HepG2 (cell line): ENCODE results near the gene BLOC1S4. TPM values are rescaled to one million over a fixed set of nuclear protein-coding genes. Genes with fewer than 3 reads are reported as not detected.

Experiments
- ETV6 ChIP-seq: sonication (generic); formaldehyde crosslinking; conservative IDR thresholded peaks from 2 replicates; pipeline ENCODE4 v1.4.0; 2020; ENCODE audit warnings: missing genetic modification reagents
- EZH2 ChIP-seq: conservative IDR thresholded peaks from 2 replicates; pipeline ENCODE4 v1.6.1; 2012; ENCODE audit warnings: mild to moderate bottlenecking, low read depth, low read length, moderate library complexity
- FOSL2 ChIP-seq: sonication (generic); formaldehyde crosslinking; IDR thresholded peaks from 2 replicates; pipeline ENCODE4 v1.4.0; 2020; ENCODE audit warnings: missing genetic modification reagents
- GATAD2A ChIP-seq: IDR thresholded peaks from 2 replicates; pipeline ENCODE4 v1.6.1; 2016
- GZF1 ChIP-seq: sonication (generic); formaldehyde crosslinking; IDR thresholded peaks from 2 replicates; pipeline ENCODE4 v1.5.1; 2020; ENCODE audit warnings: mild to moderate bottlenecking, missing genetic modification reagents
- HOMEZ ChIP-seq: IDR thresholded peaks from 2 replicates; pipeline ENCODE4 v1.6.1; 2016; ENCODE audit warnings: low read depth
- JARID2 ChIP-seq: sonication (generic); formaldehyde crosslinking; IDR thresholded peaks from 2 replicates; pipeline ENCODE4 v1.8.1; 2023; ENCODE audit warnings: missing genetic modification reagents, inconsistent platforms; ENCODE audit not compliant: insufficient replicate concordance
- MEF2D ChIP-seq: sonication (generic); formaldehyde crosslinking; IDR thresholded peaks from 2 replicates; pipeline ENCODE4 v1.5.1; 2020; ENCODE audit warnings: mild to moderate bottlenecking, missing genetic modification reagents
- RBAK ChIP-seq: sonication (generic); formaldehyde crosslinking; IDR thresholded peaks from 2 replicates; pipeline ENCODE4 v1.5.1; 2020; ENCODE audit warnings: mild to moderate bottlenecking, missing genetic modification reagents
- RFX3 ChIP-seq: IDR thresholded peaks from 2 replicates; pipeline ENCODE4 v1.6.1; 2016; ENCODE audit warnings: missing biosample characterization, missing genetic modification reagents
- SIX1 ChIP-seq: sonication (generic); formaldehyde crosslinking; IDR thresholded peaks from 2 replicates; pipeline ENCODE4 v1.4.0; 2020; ENCODE audit warnings: missing genetic modification reagents, borderline replicate concordance
- TCF7L2 ChIP-seq: IDR thresholded peaks from 2 replicates; pipeline ENCODE4 v1.6.1; 2011; ENCODE audit warnings: mild to moderate bottlenecking, low read depth, low read length, moderate library complexity
- ZBTB34 ChIP-seq: sonication (generic); formaldehyde crosslinking; IDR thresholded peaks from 2 replicates; pipeline ENCODE4 v1.8.0; 2022; ENCODE audit warnings: mild to moderate bottlenecking, missing genetic modification reagents
- ZBTB44 ChIP-seq: sonication (generic); formaldehyde crosslinking; IDR thresholded peaks from 2 replicates; pipeline ENCODE4 v1.4.0; 2020; ENCODE audit warnings: missing genetic modification reagents
- ZKSCAN5 ChIP-seq: sonication (generic); formaldehyde crosslinking; IDR thresholded peaks from 2 replicates; pipeline ENCODE4 v1.5.1; 2020; ENCODE audit warnings: mild to moderate bottlenecking, missing genetic modification reagents
- ZNF275 ChIP-seq: sonication (generic); formaldehyde crosslinking; IDR thresholded peaks from 2 replicates; pipeline ENCODE4 v1.8.0; 2022; ENCODE audit warnings: missing genetic modification reagents, mild to moderate bottlenecking, inconsistent platforms, borderline replicate concordance
- ZNF414 ChIP-seq: sonication (generic); formaldehyde crosslinking; IDR thresholded peaks from 2 replicates; pipeline ENCODE4 v1.5.0; 2020; ENCODE audit warnings: missing genetic modification reagents
- ZNF431 ChIP-seq: sonication (generic); formaldehyde crosslinking; IDR thresholded peaks from 2 replicates; pipeline ENCODE4 v1.9.0; 2022; ENCODE audit warnings: missing genetic modification reagents, low read depth, mild to moderate bottlenecking, borderline replicate concordance
- ZNF460 ChIP-seq: sonication (generic); formaldehyde crosslinking; IDR thresholded peaks from 2 replicates; pipeline ENCODE4 v1.5.1; 2020; ENCODE audit warnings: missing genetic modification reagents, mild to moderate bottlenecking, borderline replicate concordance
- ZNF484 ChIP-seq: sonication (generic); formaldehyde crosslinking; IDR thresholded peaks from 2 replicates; pipeline ENCODE4 v1.5.1; 2020; ENCODE audit warnings: mild to moderate bottlenecking, low read depth, missing genetic modification reagents, borderline replicate concordance
- ZNF530 ChIP-seq: sonication (generic); formaldehyde crosslinking; IDR thresholded peaks from 2 replicates; pipeline ENCODE4 v1.5.0; 2020; ENCODE audit warnings: low read depth, mild to moderate bottlenecking, missing genetic modification reagents
- ZNF652 ChIP-seq: IDR thresholded peaks from 2 replicates; pipeline ENCODE4 v1.6.1; 2016; ENCODE audit warnings: low read depth, borderline replicate concordance
- ZNF709 ChIP-seq: sonication (generic); formaldehyde crosslinking; IDR thresholded peaks from 2 replicates; pipeline ENCODE4 v1.5.0; 2020; ENCODE audit warnings: mild to moderate bottlenecking, missing genetic modification reagents
- polyA plus RNA-seq, 8 experiments: library from polyadenylated mRNA; depleted of rRNA in 3 of 8; stranded (reverse) in 7 of 8; unstranded in 1 of 8; fragments of >200 nt; fragmentation: Illumina TruSeq in 4 of 8; extraction: Trizol in 4 of 8; gene quantifications; 2 replicates each; pipeline versions ENCODE4 v1.2.1 to v1.2.3, GENCODE V29; 2011 to 2016; ENCODE audit warnings: low read depth in 4 of 8, missing spikeins in 1 of 8, mixed read lengths in 1 of 8; ENCODE audit not compliant: insufficient read depth in 1 of 8
- total RNA-seq, 5 experiments: library from RNA; depleted of rRNA; stranded (reverse); fragments of >200 nt; fragmentation: Illumina TruSeq; extraction: Trizol; gene quantifications; 2 replicates each; pipeline ENCODE4 v1.2.3, GENCODE V29; 2016; ENCODE audit warnings: low read depth in 1 of 5

BLOC1S4 gene
- total and polyA plus RNA-seq, 2 of the 13 experiments (the other 11 are each of a cell fraction or from before 2014, with no cell fraction given): 15.5 to 20.9 TPM

- TF ChIP-seq ZBTB34 (no peak; the same call in 1 of the 2 replicates), MEF2D (CRISPR knock-in tag) (peak; percentile 68; the same call in 1 of the 2 replicates), EZH2 (no peak), SIX1 (0 out of 2 replicates have a peak, but pooled peaks have one; percentile 32), ZKSCAN5 (CRISPR knock-in tag) (peak; percentile 84), ZBTB44 (CRISPR knock-in tag) (no peak), GZF1 (CRISPR knock-in tag) (no peak), HOMEZ (CRISPR knock-in tag) (peak; percentile 14; the same call in 1 of the 2 replicates), RBAK (CRISPR knock-in tag) (no peak), ZNF652 (CRISPR knock-in tag) (no peak), ZNF709 (CRISPR knock-in tag) (no peak), GATAD2A (CRISPR knock-in tag) (peak; percentile 94), TCF7L2 (no peak), RFX3 (CRISPR knock-in tag) (no peak), ZNF414 (peak; percentile 87), FOSL2 (CRISPR knock-in tag) (peak; percentile 77), ZNF484 (no peak), ZNF431 (CRISPR knock-in tag) (no peak; the same call in 1 of the 2 replicates), ZNF275 (CRISPR knock-in tag) (0 out of 2 replicates have a peak, but pooled peaks have one; percentile 29), ETV6 (CRISPR knock-in tag) (no peak), JARID2 (no peak), ZNF460 (CRISPR knock-in tag) (no peak), ZNF530 (CRISPR knock-in tag) (no peak)
Observed at GRCh38 chr4:6733358-6734164, 17.6 kb downstream of the BLOC1S4 start (continued).
